ENCODE results near the gene TROAP.
"Not testable (repeated sequence)": the region's sequence is repeated elsewhere in the genome, so short reads cannot be mapped to it uniquely, and the experiment has no call there.

Gene TROAP, protein sequence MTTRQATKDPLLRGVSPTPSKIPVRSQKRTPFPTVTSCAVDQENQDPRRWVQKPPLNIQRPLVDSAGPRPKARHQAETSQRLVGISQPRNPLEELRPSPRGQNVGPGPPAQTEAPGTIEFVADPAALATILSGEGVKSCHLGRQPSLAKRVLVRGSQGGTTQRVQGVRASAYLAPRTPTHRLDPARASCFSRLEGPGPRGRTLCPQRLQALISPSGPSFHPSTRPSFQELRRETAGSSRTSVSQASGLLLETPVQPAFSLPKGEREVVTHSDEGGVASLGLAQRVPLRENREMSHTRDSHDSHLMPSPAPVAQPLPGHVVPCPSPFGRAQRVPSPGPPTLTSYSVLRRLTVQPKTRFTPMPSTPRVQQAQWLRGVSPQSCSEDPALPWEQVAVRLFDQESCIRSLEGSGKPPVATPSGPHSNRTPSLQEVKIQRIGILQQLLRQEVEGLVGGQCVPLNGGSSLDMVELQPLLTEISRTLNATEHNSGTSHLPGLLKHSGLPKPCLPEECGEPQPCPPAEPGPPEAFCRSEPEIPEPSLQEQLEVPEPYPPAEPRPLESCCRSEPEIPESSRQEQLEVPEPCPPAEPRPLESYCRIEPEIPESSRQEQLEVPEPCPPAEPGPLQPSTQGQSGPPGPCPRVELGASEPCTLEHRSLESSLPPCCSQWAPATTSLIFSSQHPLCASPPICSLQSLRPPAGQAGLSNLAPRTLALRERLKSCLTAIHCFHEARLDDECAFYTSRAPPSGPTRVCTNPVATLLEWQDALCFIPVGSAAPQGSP

DNA sequence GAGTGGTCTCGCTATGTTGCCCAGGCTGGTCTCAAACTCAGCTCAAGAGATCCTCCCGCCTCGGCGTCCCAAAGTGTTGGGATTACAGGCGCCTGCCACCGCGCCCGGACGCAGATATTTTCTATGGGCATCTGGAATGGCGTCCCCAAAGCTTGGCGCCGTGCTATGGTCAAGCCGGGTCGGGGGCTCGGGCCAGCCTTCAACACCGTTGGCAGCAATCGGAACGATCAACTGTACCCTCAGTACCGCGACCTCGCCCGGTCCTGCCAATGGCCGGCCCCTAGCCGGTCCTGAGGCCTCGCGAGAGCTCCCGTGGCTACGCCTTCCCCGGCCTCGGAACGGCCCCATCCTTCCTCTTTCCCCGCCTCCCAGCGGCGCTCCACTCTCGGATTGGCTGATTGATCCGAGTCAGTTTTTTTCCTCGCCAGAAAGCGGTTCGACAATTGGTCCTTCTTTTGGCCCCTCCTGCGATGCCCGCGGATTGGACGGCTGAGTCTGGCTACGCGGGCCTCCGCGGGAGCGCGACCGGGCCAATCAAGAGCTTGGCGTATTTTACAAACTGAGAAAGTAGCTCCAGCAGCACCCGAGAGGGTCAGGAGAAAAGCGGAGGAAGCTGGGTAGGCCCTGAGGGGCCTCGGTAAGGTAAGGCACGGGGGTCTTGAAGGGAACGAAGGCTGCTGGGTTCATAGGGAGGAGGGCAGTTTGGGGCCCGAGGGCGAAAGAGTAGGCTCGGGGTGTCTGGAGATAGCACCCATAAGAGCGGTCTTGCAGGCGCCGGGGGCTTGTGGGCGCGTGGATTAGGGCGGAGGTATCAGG lies at the start of gene TROAP:
TSS of gene TROAP (plus strand) at position 548 of the 816 bp plus-strand sequence. CDS start 354 bp downstream, outside the sequence.
- DNase-seq, result peak; percentile 94

DNA sequence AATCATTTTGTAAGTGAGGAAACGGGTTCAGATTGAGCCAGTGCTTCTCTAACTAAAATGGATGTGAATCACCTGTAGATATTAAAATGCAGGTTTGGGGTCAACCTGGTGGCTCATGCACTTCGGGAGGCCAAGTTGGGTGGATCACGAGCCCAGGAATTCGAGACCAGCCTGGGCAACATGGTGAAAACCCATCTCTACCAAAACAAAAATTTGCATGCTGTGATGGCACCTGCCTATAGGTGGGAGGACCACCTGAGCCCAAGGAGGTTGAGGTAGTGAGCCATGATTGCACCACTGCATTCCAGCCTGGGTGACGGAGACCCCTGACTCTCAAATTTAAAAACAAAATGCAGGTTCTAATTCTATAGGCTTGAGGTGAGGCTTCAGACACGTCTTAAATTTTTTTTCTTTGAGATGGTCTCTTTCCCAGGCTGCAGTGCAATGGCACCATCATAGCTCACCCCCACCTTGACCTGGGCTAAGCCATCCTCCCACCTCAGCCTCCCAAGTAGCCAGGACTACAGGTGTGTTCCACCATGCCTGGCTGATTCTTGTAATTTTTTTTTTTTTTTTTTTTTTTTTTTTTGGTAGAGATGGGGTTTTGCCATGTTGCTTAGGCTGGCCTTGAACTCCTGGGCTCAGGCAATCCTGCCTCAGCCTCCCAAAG lies 49.2 kb upstream of the TROAP start:
- DNase-seq, result no peak

DNA sequence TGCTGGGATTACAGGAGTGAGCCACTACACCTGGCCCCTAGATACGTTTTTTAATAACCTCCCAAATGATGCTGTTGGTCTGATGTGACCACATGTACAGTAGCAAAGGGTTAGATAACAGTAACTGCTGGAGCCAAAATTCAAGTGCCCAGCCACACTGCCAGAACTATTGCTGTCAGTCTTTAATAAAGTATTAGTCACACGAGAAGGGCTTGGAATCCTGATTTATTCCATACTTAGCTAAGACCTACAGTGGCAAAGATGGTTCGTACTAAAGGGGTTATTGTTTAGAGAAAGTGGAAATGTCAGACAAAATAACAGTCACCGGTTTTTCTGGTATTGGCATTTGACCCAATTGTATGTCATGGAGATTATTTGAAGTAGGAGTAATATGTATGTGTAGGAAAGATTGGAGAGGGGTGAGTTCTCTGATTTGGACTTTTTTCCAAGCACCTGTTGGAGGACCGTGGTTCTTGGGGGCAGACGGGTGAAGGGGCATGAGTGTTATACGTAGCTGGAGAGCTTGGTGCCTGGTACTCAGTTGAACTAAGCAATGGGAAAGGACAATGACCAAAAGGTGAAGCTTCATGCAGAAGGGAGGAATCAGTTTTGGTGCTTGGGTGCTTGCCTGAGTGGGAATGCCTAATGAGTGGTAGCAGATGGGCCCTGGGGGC lies 48.5 kb upstream of the TROAP start:
- no peak for DNase-seq

DNA sequence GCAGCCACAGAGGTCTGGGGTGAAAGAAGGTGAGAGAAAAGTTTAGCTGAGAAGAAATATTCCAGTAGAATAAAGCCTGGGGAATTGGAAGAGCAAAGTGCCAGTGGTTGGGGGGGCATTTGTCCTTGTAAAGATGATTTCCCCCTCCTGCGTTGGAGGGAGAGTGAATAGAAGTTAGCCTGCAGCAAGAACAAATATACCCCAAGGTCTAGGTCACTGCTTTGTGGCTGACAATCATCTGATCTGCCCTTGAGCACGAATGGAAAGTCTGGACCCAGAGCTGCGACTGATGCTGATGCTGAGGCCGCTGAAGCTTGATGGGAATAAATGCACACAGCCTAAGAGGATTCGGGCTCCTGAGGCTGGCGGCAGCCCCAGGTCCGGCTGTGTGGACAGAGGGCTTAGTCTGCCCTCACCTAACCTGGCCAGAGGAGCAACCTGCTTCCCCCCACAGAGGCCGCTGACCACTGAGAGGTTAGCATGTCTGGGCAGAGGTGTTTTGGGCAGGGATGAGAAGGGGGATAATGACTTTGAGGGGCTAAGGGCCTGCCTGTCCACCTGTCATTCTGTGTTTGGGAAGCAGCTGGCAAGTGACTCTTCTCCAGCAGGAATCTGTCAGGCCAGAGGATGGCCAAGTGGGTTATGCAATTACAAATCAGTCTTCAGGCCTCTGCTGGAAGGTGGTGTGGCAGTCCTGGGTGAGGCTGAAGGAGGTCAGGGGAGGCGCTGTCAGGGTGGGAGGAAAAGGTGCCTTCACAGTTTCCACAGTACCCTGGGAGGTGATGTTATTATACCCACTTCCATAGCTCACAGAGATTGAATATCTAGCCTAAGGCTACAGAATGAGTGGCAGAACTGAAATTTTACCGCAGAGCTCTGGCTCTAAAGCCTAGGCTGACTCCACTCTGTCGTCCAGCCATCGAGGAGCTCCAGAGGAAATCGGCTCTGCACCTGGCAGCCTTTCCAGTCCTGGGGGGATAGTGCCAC lies 46.5 kb upstream of the TROAP start:
- DNase-seq, result no peak

DNA sequence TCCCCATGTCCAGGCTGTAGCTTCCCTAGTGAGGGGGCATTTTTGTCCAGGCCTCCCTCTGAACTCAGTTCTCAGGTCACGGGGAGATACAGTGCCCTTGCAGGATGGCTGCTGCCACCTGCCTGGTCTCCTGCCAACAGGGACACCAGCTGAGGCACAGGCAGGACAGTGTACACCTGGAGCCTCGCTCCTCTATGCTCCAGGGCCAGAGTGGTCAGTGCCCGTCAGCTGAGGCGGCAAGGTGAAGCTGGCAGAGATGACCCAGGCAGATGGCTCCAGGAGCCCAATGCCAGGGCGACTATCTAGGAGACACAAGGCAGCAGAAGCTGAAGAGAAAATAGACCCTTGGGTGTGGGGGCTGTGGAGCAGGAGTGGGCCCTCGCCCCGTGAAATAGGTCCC lies 45.6 kb upstream of the TROAP start:
- no peak for DNase-seq

DNA sequence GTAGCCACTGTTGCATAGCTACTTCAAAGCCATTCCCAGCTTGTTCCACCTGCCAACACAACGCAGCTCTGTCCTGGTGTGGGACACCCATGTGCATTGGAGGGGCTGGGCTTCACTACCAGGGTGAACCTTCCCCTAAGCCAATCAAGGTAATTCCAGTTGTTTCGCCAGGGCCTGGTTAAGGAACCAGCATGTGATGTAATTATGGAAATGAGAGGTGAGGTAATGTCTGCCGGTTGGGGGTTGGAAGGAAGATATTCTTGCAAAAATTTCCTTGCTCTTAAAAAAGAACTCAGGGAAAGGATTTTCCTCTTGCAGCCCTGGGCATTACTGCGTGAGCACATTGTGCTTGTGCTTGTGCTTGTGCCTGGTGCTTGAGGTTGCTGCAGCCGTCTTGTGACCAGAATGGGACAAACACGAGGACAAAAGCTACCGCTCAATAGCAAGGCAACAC lies 43.3 kb upstream of the TROAP start:
- no peak for DNase-seq

DNA sequence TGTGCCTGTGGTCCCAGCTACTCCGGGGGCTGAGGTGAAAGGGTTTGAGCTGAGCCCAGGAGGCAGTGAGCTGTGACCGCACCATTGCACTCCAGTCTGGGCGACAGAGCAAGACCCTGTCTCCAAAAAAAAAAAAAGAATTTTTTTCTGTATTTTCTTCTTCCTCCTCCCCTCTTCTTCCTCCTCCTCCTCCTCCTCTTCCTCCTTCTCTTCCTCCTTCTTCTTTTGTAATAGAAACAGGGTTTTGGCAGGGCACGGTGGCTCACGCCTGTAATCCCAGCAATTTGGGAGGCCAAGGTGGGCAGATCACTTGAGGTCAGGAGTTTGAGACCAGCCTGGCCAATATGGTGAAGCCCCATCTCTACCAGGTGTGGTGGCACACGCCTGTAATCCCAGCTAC lies 42.5 kb upstream of the TROAP start:
- DNase-seq, result not testable (repeated sequence)

DNA sequence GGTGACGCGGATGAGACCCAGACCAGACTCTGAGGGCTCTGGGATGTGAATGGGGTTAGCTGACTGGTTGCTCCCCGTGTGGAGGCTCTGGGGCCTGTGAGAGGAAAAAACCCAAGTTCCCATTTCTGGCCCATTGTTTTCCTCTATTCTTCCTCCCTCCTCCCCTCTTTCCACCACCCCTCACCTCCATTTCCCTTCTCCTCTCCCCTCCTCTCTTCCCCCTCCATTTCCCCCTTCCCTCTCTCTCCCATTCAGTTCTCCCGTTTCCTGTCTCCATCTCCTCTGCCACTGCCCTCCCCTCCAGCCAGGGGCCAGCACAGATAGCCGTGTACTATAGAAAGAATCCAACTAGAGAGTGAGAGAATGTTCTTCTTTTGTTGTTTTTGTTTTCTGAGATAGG lies 40.8 kb upstream of the TROAP start:
- DNase-seq, result no peak

DNA sequence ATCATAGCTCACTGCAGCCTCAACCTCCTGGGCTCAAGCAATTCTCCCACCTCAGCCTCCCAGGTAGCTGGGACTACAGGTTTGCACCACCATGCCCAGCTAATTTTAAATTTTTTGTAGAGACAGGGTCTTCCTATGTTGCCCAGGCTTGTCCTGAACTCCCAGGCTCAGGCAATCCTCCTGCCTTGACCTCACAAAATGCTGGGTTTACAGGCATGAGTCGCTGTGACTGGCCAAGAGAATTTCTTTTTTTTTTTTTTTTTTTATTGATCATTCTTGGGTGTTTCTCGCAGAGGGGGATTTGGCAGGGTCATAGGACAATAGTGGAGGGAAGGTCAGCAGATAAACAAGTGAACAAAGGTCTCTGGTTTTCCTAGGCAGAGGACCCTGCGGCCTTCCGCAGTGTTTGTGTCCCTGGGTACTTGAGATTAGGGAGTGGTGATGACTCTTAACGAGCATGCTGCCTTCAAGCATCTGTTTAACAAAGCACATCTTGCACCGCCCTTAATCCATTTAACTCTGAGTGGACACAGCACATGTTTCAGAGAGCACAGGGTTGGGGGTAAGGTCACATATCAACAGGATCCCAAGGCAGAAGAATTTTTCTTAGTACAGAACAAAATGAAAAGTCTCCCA lies 40.2 kb upstream of the TROAP start:
- DNase-seq, result not testable (repeated sequence)

DNA sequence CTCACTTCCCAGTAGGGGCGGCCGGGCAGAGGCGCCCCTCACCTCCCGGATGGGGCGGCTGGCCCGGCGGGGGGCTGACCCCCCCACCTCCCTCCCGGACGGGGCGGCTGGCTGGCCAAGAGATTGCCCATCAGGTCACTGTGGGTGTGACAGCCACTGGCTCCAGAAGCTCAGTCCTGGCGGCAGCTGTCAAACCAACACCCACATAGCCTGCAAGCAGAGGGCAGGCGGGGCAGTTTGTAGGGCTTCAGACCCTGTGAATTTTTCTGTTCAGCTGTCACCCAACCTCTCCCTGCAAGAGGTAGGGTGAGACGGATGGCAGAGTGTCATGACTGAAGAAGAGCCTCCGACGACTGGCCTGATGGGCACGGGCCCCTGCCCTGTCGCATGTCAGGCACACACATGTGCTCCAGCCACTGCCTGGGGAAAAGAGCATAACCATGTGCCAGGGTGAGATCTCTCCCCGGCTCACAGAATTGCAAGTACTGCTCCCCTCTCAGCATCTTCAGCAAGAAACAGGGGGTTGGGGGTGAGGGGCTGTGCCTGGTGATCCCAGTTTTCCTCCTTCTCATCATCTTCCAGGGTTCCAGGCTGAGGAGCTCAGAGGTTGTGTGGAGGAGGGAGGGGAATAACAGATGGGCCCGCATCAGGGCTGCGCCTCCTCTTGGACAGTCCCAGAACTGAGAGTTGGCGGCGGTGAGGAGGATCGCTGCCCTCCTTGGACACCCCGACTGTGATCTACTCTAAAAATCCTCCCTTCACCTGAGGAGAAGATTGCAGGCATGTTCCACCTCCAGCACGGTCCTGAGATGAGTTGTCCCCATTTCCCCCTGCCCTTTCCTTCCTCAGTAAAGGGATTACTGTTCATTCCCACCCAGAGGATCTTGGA lies 39.3 kb upstream of the TROAP start:
- DNase-seq, result no peak

DNA sequence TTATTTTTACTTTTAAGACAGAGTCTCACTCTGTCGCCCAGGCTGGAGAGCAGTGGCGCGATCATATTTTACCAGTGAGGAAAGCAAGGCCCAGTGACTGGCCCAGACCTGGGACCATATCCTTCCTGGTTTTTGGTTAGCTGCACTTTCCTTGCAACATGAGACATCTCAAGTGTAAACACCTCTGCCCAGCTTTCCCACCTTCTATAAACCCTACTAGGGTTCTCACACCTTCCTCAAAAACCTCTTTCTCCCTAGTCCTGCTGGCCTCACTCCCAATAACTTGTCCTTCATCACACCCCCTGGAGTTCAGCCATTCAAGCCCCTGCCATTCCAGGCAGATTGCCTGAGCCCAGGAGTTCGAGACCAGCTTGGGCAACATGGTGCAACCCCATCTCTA lies 38.4 kb upstream of the TROAP start:
- no peak for DNase-seq

DNA sequence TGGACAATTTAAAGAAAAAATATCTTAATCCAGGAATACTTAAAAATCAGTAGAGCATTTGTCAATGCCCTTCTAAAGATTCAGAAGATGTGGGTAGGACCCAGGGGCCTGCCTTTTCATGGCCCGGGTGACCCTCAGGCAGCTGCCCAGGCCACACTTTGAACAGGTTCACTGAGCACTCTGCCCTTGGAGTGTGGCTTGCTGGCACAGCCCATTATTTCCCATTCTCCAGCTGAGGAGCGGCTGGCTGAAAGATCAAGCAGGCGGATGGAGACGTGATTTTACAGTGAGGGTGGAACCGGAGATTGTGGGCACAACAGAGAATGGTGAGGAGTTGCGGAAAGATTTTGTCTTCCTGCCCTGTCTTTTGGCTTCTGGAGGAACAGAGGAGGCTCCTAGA lies 35.2 kb upstream of the TROAP start:
- DNase-seq, result no peak

DNA sequence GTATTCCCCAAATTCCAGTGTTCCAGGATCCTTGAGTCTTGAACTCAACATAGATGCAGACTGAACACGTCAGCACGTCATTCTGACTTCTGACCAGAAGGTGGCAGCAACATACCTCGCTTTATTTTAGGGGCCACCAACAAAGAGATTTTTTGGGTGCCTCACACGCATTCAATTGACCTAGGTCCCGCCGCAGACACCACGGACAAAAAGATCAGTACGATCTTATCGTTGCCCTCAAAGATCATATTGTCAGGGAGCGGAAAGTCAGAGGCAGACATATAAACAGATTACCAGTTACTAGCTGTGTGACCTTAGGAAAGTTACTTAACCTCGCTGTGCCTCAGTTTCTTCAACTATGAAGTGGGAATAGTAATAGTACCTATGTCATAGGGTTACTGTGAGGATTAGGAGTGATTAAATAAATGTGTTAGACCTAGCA lies 34.6 kb upstream of the TROAP start:
- peak; percentile 48 for DNase-seq

DNA sequence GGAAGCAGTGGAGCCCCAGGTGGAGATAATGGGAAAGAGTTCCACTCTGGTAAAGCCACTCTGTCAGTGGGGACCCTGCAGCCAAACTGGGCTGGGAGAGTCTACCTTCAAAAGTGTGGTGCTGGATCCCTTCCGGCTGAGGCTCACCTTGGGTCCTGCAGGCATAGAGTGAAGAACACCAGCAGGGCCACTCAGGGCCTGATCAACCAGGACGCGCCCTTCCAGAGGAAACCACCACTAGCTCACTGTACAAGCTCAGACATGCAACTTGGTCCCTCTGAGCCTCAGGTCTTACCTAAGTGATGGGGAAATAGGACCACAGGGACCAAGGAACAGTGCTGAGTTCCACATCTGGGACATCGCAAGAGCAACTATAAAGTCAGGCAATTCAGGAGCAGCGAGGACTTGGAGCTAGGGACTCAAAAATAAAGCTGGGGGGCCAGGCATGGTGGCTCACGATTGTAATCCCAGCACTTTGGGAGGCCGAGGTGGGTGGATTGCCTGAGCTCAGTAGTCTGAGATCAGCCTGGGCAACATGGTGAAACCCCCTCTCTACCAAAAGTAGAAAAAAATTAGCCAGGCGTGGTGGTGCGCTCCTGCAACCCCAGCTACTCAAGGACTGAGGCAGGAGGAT lies 34.0 kb upstream of the TROAP start:
- no peak for DNase-seq

DNA sequence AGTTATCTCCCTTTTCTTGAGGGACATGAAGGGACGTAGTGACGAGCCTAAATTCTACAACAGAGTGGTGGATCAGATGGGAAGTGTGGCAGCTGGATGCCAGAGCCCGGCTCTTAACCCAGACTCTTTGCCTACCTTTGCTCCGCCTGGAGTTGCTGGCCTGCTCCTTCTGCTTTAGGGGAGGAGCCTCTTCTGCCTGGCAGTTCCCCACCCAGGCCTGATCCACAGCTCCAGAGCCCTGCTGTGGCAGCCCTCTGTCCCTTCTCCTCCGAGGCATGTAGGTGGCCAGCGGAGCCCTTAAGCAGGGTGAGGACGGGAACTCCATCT lies 30.4 kb upstream of the TROAP start:
- DNase-seq, result no peak

DNA sequence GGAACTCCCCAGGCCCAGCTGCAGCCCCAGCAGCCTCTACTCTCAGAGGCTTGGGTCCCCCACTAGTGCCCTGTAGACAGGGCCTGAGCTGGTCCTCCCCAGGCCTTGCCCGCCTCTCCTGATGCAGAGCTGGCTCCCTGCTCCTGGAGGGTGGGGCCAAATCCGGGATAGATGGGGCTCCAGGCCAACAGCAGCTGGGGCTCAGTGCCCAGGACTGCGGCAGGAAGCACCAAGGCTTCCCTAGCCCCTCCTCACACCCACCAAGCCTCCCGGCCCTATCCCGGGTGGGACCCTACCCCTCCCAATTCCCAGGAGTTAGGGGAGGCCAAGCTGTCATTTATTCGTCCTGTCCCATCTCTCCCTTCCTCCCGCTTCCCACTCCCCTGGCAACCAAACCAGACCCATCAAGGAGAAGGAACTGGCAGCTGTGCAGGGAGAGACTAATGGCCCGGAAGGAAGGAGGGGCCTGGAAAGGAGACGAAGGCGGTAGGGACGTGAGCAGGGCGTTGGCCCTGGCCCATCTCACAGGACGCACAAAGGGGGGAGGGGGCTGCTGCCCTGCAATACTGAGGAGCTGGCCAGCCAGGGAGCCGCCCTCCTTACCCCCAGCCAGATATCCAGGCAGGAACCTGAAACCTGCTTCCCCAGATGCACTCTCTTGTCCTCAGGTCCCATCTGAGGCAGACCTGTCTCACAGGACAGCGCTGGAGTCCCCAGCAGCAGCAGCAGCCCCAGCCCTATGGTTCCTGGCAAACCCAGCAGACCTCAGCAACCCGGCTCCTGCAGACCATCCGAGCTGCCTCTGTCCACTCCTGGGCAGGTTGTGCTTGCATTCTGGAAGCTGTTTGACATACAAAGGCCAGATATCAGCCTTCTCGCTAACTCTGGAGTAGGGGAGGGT lies 29.7 kb upstream of the TROAP start:
- DNase-seq, result no peak

DNA sequence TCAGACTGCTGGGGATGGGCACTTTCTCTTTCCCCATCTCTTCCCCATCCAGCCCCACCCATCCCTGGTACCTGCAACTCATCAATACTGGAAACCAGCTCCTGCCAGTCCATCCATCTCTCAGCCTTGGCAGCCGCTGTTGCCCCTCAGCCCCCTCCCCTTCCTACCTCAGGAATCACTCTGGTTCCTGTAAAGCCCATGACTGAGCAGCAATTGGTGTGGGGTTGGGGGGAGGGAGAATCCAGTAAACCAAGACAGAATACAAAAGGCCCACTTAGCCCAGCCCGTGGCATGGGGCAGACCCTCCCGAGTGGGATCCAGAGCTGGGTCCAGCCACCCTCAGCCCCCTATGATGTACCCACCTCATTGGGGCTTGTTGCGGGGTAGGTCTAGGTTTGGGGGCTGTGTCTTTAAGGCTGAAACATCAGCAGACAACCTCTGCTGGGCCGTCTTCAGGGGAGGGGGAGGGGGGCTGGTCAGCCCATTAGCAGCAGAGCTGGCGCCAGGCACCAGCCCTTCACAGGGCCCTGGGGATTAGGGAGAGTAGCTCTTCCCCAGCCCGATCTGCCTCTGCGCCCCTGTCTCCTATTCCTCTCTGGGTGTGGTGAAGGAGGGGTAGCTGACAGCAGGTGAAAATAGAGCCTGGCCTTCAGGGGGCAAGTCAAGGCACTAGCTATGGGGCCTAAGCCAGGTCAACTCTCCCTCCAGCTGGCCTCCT lies 28.8 kb upstream of the TROAP start:
- no peak for DNase-seq
